Lower lobe of right lung (tissue), 2 donors: Measurements from ENCODE around the gene SPTBN2. TPM values are rescaled to one million over a fixed set of nuclear protein-coding genes. Genes with fewer than 3 reads are reported as not detected.

ENCODE experiments used
- ATAC-seq, 2 donors: fragments of 200-7000 bp; cut with Tn5 transposase; one replicate each; pipeline ENCODE4 v1.9.1; 2020 to 2022; ENCODE audit warnings: mild to moderate bottlenecking in 2 of 2, moderate library complexity in 2 of 2
- DNase-seq: peaks from one replicate; pipeline ENCODE4 v3.0.0-alpha.2; 2020
- H3K27ac ChIP-seq: fragments of 200-600 bp; one replicate; pipeline ENCODE4 v1.8.0; 2022
- H3K27me3 ChIP-seq: fragments of 200-600 bp; one replicate; pipeline ENCODE4 v1.8.0; 2022; ENCODE audit warnings: low read depth
- H3K36me3 ChIP-seq: fragments of 200-600 bp; one replicate; pipeline ENCODE4 v1.8.0; 2022; ENCODE audit warnings: mild to moderate bottlenecking
- H3K4me1 ChIP-seq: fragments of 200-600 bp; one replicate; pipeline ENCODE4 v1.8.0; 2022
- H3K4me3 ChIP-seq: fragments of 200-600 bp; one replicate; pipeline ENCODE4 v1.8.0; 2022; ENCODE audit warnings: mild to moderate bottlenecking
- H3K9me3 ChIP-seq: fragments of 200-600 bp; one replicate; pipeline ENCODE4 v1.8.0; 2022
- intact Hi-C: fragments of 100-400 bp; cut with DNase I; formaldehyde crosslinking; loops from one replicate; pipeline ENCODE4 v1.11.0; 2022
- total RNA-seq: library from RNA; stranded (reverse); fragmentation: NEBNext Ultra II Directional; extraction: Animal tissue kit (Norgen Biotek cat#: 25700); gene quantifications from one replicate; pipeline ENCODE4 v1.2.1, GENCODE V29; 2021
- TF ChIP-seq, protein P1 (sequence below): fragments of 200-600 bp; IDR thresholded peaks from one replicate; pipeline ENCODE4 v1.8.0; 2022; ENCODE audit warnings: antibody characterized with exemption, mild to moderate bottlenecking
- donor health status: DM: no; HTN: yes; CAD: no; lungs with severe emphysema.

The SPTBN2 gene
- total RNA-seq, 1 donor from 2014 or later: 6.4 TPM

DNA sequence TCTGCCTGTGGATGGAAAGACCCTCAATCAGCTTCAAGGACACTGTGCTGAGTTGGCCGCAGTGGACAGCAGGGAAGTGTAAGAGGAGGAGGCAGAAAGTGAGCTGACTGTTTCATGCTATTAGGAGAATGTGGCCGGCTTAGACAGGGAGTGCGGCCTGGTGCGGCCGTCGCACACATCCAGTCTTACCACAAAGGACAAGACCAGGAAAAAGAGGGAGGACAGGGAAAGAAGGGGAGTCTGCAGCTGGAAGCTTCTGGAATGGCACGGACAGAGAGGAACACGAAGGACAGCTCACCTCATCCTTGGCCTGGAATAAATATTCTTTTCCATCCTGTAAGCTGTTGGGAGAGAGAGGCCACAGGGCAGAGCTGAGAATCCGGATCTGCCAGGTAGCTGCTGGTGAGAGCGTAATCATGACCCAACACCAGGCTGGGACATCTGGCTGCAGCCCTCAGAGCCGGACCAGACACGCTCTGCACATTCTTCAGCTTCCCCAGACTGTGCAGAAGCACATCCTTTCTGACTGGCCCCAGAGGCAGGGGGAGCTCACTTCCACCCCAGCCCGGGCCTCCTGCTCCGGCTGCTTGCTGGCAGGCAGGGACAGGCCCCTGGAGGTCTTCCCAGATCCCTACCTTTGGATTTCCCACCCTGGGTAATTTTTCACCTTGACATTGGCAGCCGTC is 42.8 kb downstream of the SPTBN2 start:
- no peak overlapping the region for H3K4me3 ChIP-seq
- no peaks in the 10 kb centered on the region for H3K36me3 ChIP-seq
- H3K27me3 ChIP-seq: no peaks in the 10 kb centered on the region
- no peaks in the 10 kb centered on the region for H3K9me3 ChIP-seq
- intact Hi-C loops: no loop called here
- DNase-seq: no peak
- H3K4me1 ChIP-seq: no peaks in the 10 kb centered on the region
- H3K27ac ChIP-seq: no peak overlapping the region
- peak in 1 of 2 donors; percentile 7 for ATAC-seq
- TF ChIP-seq, protein P1, sequence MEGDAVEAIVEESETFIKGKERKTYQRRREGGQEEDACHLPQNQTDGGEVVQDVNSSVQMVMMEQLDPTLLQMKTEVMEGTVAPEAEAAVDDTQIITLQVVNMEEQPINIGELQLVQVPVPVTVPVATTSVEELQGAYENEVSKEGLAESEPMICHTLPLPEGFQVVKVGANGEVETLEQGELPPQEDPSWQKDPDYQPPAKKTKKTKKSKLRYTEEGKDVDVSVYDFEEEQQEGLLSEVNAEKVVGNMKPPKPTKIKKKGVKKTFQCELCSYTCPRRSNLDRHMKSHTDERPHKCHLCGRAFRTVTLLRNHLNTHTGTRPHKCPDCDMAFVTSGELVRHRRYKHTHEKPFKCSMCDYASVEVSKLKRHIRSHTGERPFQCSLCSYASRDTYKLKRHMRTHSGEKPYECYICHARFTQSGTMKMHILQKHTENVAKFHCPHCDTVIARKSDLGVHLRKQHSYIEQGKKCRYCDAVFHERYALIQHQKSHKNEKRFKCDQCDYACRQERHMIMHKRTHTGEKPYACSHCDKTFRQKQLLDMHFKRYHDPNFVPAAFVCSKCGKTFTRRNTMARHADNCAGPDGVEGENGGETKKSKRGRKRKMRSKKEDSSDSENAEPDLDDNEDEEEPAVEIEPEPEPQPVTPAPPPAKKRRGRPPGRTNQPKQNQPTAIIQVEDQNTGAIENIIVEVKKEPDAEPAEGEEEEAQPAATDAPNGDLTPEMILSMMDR: no peak

DNA sequence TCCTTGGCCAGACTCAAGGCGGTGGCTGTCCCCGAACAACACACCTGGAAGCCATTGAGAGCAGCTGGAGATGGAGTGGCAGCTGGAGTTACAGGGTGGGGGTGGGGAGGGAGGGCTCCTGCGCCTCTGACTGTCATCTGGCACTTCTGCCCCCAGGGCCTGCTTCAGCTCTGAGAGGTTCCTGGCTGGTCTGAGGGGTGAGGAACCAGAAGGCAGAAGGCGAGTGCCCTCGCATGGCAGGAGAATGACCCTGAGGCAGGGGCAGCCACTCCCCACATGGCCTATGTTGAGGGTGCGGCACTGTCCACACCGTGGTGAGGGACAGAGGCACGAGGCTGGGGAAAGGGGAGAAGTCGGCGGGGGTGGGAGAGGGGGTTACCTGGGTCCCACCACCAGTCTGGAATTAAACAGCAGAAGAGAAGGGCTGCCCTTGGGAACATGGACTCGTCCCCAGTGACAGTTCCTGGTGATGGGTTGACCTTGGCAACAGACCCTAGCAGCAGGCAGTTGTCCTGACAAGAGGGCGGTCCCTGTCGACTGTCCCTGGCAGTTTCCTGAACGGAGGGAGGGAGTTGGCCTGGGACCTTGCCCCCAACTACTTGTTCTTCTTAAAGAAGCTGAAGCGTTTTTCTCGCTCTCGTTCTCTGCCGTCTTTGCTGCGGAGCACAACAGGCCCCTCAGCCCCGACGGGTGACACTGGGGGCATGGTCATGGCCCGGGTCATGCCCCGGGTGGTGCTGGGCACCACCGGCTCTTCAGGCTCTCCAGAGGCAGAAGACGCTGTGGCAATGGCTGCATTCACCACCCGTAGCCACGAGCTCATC is 43.5 kb downstream of the SPTBN2 start:
- H3K36me3 ChIP-seq: no peaks in the 10 kb centered on the region
- no peak overlapping the region for H3K27ac ChIP-seq
- H3K4me1 ChIP-seq: no peaks in the 10 kb centered on the region
- no peaks in the 10 kb centered on the region for H3K27me3 ChIP-seq
- no peaks in the 10 kb centered on the region for H3K9me3 ChIP-seq
- TF ChIP-seq, protein P1: no peak
- intact Hi-C loops: no loop called here
- H3K4me3 ChIP-seq: no peak overlapping the region
- DNase-seq: no peak
- ATAC-seq: no peak

DNA sequence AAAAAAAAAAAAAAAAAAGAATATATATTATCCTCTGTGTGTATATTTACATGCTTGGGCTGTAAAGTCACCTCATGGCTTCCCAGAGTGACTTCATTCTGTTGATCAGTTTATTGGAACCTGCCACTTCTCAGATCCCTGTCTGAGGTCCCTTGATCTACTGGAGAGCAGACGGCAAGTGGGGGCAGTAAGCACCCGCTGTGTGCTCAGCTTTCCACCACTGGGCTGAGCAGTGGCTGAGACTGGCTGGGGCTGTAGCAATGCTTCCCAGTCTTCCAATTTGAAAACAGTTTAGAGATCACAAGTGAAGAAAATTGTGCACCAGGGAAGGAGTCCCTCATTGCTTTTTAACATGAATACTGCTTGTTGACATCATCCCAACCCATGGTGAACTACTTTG is 44.4 kb downstream of the SPTBN2 start:
- Histone ChIP-seq H3K9me3 (no peaks in the 10 kb centered on the region), H3K4me3 (no peak overlapping the region), H3K4me1 (no peaks in the 10 kb centered on the region), H3K36me3 (no peaks in the 10 kb centered on the region), H3K27me3 (no peaks in the 10 kb centered on the region), H3K27ac (no peak overlapping the region)
- DNase-seq (no peak), ATAC-seq (no peak)
- intact Hi-C loops: loop anchor here (5.0 kb wide), 1 partner anchor 107 kb away; no protein-coding TSS in a partner anchor
- TF ChIP-seq, protein P1: no peak

DNA sequence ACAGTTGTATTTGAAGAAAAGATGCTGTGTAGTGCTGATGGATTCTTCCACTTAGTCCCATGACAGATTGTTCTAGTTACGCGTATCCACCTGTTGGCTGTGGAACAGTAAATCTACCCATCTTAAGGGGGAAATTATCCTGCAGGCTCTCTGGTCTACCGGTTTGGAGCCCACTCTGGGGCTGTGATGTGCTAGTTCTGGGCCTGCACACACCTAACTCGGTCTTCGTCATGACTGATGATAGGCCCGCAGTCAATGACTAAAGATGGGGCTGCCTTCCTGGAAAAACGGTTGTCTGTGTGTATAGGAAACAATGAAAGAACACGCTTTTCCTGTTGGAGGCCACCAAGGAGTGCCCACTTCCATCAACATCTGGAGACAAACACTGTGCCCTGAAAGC is 45.1 kb downstream of the SPTBN2 start:
- no peak for DNase-seq
- Histone ChIP-seq H3K4me1 (no peaks in the 10 kb centered on the region), H3K9me3 (no peaks in the 10 kb centered on the region), H3K36me3 (no peaks in the 10 kb centered on the region), H3K4me3 (no peak overlapping the region), H3K27me3 (no peaks in the 10 kb centered on the region), H3K27ac (no peak overlapping the region)
- intact Hi-C loops: loop anchor here (5.0 kb wide), 1 partner anchor 107 kb away; no protein-coding TSS in a partner anchor
- TF ChIP-seq, protein P1: no peak
- ATAC-seq: no peak

DNA sequence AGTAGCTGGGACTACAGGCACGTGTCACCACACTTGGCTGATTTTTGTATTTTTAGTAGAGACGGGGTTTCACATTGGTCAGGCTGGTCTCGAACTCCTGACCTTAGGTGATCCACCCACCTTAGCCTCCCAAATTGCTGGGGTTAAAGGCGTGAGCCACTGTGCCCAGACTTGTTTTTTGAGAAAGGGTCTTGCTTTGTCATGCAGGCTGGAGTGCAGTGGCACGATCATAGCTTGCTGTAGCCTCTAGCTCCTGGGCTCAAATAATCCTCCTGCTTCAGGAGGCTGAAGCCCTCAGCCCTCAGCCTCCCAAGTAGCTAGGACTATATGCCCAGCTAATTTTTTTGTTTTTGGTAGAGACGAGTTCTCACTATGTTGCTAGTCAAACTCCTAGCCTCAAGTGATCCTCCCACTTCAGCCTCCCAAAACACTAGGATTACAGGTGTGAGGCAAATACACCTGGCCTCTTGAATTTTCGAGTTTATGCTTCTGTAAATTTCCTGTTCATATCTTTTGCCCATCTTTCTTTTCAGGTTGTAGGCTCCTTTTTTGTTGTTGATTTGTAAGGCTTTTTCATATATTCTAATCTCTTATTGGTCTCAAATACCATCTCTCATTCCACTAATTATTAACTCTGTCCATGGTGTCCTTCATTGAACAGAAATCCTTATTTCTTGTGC is 47.9 kb downstream of the SPTBN2 start:
- Histone ChIP-seq H3K4me1 (peaks cover 13% of the 10 kb centered on the region), H3K27me3 (no peaks in the 10 kb centered on the region), H3K4me3 (no peak overlapping the region), H3K27ac (no peak overlapping the region), H3K9me3 (no peaks in the 10 kb centered on the region), H3K36me3 (no peaks in the 10 kb centered on the region)
- TF ChIP-seq, protein P1: no peak
- intact Hi-C loops: loop anchor here (5.0 kb wide), 1 partner anchor 104 kb away; no protein-coding TSS in a partner anchor
- DNase-seq: no peak
- no peak for ATAC-seq
